ENCODE results near the gene KCNC4. TPM values are rescaled to one million over a fixed set of nuclear protein-coding genes. Genes with fewer than 3 reads are reported as not detected.

The KCNC4 gene
- polyA plus RNA-seq, 3 donors = 0.03 to 0.56 (median 0.12) TPM

GRCh38 chr1:110215621-110216515 lies 5.8 kb downstream of the KCNC4 start:
- Histone ChIP-seq H4K20me1 (ENCODE audit: insufficient read depth, low read length) (no peaks in the 10 kb centered on the region), H3K27me3 (ENCODE audit: control insufficient read depth in 2 of 2, insufficient read depth in 2 of 2, low read length in 2 of 2) (peaks cover 12 to 29% of the 10 kb centered on the region in 2 donors), H3K9me3 (replicated peaks in 1 of 2; ENCODE audit: control insufficient read depth in 1 of 2, insufficient read depth in 1 of 2, low read length in 2 of 2) (peaks cover 0 to 8% of the 10 kb centered on the region in 2 donors), H3K27ac (ENCODE audit: low read depth in 1 of 2, low read length in 2 of 2) (no peak overlapping the region), H3K4me3 (replicated peaks in 1 of 3; ENCODE audit: low read depth in 2 of 3, low read length in 3 of 3) (no peak overlapping the region), H2AFZ (ENCODE audit: insufficient read depth, low read depth, low read length, poor library complexity, severe bottlenecking) (no peak overlapping the region), H3K36me3 (replicated peaks in 1 of 2; ENCODE audit: control insufficient read depth in 1 of 2, insufficient read depth in 2 of 2, low read length in 2 of 2) (no peaks in the 10 kb centered on the region), H3K9ac (ENCODE audit: insufficient read depth, low read length, poor library complexity, severe bottlenecking) (no peak overlapping the region), H3K4me2 (replicated peaks; ENCODE audit: extremely low read depth, low read length, poor library complexity, severe bottlenecking) (no peak overlapping the region), H3K79me2 (ENCODE audit: insufficient read depth, low read length) (no peaks in the 10 kb centered on the region), H3K4me1 (ENCODE audit: control insufficient read depth in 1 of 2, insufficient read depth in 2 of 2, low read length in 2 of 2) (peaks cover 6 to 17% of the 10 kb centered on the region in 2 donors)
- peaks cover 13 to 16% of the 10 kb centered on the region in 2 donors for H3K36me3 Mint-ChIP-seq
- no peak overlapping the region for H3K4me3 Mint-ChIP-seq
- H3K27ac Mint-ChIP-seq = peak overlapping the region in 1 of 7 donors; percentile 33
- H3K9me3 Mint-ChIP-seq = peaks cover 0 to 13% (median 3%) of the 10 kb centered on the region in 7 donors
- intact Hi-C loops (cut with micrococcal nuclease) = no loop called here
- 95% methylated on average over 7 of the region's 7 CpGs for WGBS (ENCODE audit: insufficient coverage)
- H3K4me1 Mint-ChIP-seq = peaks cover 14% of the 10 kb centered on the region
- no peak for DNase-seq
- H3K27me3 Mint-ChIP-seq (ENCODE audit: low read depth in 3 of 3) = peaks cover 23 to 32% (median 31%) of the 10 kb centered on the region in 3 donors
- TF ChIP-seq CTCF (IDR thresholded peaks at IDR 0.05) = no peak

- intact Hi-C loops (cut with micrococcal nuclease) = no loop called here
- no peak overlapping the region for H3K9ac ChIP-seq (ENCODE audit: insufficient read depth, low read length, poor library complexity, severe bottlenecking)
- H3K79me2 ChIP-seq (ENCODE audit: insufficient read depth, low read length) = no peaks in the 10 kb centered on the region
- H3K4me3 ChIP-seq (replicated peaks in 1 of 3; ENCODE audit: low read depth in 2 of 3, low read length in 3 of 3) = no peak overlapping the region
- no peak for DNase-seq
- peaks cover 8% of the 10 kb centered on the region for H3K4me1 Mint-ChIP-seq
- H3K27ac ChIP-seq (ENCODE audit: low read depth in 1 of 2, low read length in 2 of 2) = no peak overlapping the region
- peaks cover 16 to 22% (median 21%) of the 10 kb centered on the region in 3 donors for H3K27me3 Mint-ChIP-seq (ENCODE audit: low read depth in 3 of 3)
- H3K27ac Mint-ChIP-seq = no peak overlapping the region
- no peak overlapping the region for H3K4me3 Mint-ChIP-seq
- peaks cover 13 to 16% of the 10 kb centered on the region in 2 donors for H3K36me3 Mint-ChIP-seq
- peaks cover 0 to 7% (median 2%) of the 10 kb centered on the region in 7 donors for H3K9me3 Mint-ChIP-seq
- WGBS (ENCODE audit: insufficient coverage) = 100% methylated on average over 3 of the region's 6 CpGs
- no peaks in the 10 kb centered on the region for H4K20me1 ChIP-seq (ENCODE audit: insufficient read depth, low read length)
- no peaks in the 10 kb centered on the region for H3K36me3 ChIP-seq (replicated peaks in 1 of 2; ENCODE audit: control insufficient read depth in 1 of 2, insufficient read depth in 2 of 2, low read length in 2 of 2)
- no peak overlapping the region for H2AFZ ChIP-seq (ENCODE audit: insufficient read depth, low read depth, low read length, poor library complexity, severe bottlenecking)
- H3K27me3 ChIP-seq (ENCODE audit: control insufficient read depth in 2 of 2, insufficient read depth in 2 of 2, low read length in 2 of 2) = peaks cover 4 to 20% of the 10 kb centered on the region in 2 donors
- TF ChIP-seq CTCF (IDR thresholded peaks at IDR 0.05) = no peak
- no peak overlapping the region for H3K4me2 ChIP-seq (replicated peaks; ENCODE audit: extremely low read depth, low read length, poor library complexity, severe bottlenecking)
- peaks cover 0 to 6% of the 10 kb centered on the region in 2 donors for H3K4me1 ChIP-seq (ENCODE audit: control insufficient read depth in 1 of 2, insufficient read depth in 2 of 2, low read length in 2 of 2)
- peaks cover 0 to 5% of the 10 kb centered on the region in 2 donors for H3K9me3 ChIP-seq (replicated peaks in 1 of 2; ENCODE audit: control insufficient read depth in 1 of 2, insufficient read depth in 1 of 2, low read length in 2 of 2)
These were observed 6.8 kb downstream of the KCNC4 start for GRCh38 chr1:110216844-110217444.
